IPS DF 6.9 (cell line): ENCODE data around the gene RERE.
"Not testable (repeated sequence)": the region's sequence is repeated elsewhere in the genome, so short reads cannot be mapped to it uniquely, and the experiment has no call there.

Source experiments
- DNase-seq: peaks from one replicate; pipeline ENCODE4 v3.0.0-alpha.2; 2013; ENCODE audit warnings: low read depth, low spot score
- H3K27ac ChIP-seq: one replicate; pipeline ENCODE4 v1.5.1; 2013; ENCODE audit warnings: low read length, control low read depth
- H3K27me3 ChIP-seq: 2 replicates; pipeline ENCODE4 v1.6.1; 2013; ENCODE audit warnings: mild to moderate bottlenecking, low read length; ENCODE audit not compliant: control insufficient read depth, insufficient read depth
- H3K36me3 ChIP-seq: 2 replicates; pipeline ENCODE4 v1.6.1; 2013; ENCODE audit warnings: low read length; ENCODE audit not compliant: control insufficient read depth, insufficient read depth
- H3K4me1 ChIP-seq: 2 replicates; pipeline ENCODE4 v1.6.1; 2013; ENCODE audit warnings: low read length; ENCODE audit not compliant: control insufficient read depth, insufficient read depth
- H3K4me3 ChIP-seq: 2 replicates; pipeline ENCODE4 v1.5.1; 2013; ENCODE audit warnings: mild to moderate bottlenecking, low read length
- H3K9me3 ChIP-seq: 2 replicates; pipeline ENCODE4 v1.6.1; 2013; ENCODE audit warnings: low read length, inconsistent platforms; ENCODE audit not compliant: control insufficient read depth, insufficient read depth
- WGBS: extraction: QIAGEN DNeasy Blood & Tissue Kit; methylation state at CpG from one replicate; pipeline ENCODE4 v1.1.7; 2013; ENCODE audit warnings: mixed read lengths, missing lambda C conversion rate; ENCODE audit not compliant: insufficient read length, insufficient coverage; 5-methylcytosine and 5-hydroxymethylcytosine counted together

Gene RERE

GRCh38 chr1:8706291-8706690 is 111.1 kb downstream of the RERE start:
- Histone ChIP-seq H3K36me3 (no peaks in the 10 kb centered on the region), H3K4me3 (no peak overlapping the region), H3K27me3 (no peaks in the 10 kb centered on the region; the same call in 1 of the 2 replicates), H3K4me1 (peaks cover 2% of the 10 kb centered on the region; the same call in 1 of the 2 replicates), H3K9me3 (no peaks in the 10 kb centered on the region), H3K27ac (no peak overlapping the region)
- no CpG with 5 or more reads among the region's 1 CpG for WGBS
- no peak for DNase-seq

GRCh38 chr1:8704866-8705506 is 112.5 kb downstream of the RERE start:
- Histone ChIP-seq H3K27ac (no peak overlapping the region), H3K9me3 (no peaks in the 10 kb centered on the region), H3K27me3 (no peaks in the 10 kb centered on the region; the same call in 1 of the 2 replicates), H3K4me3 (no peak overlapping the region), H3K36me3 (no peaks in the 10 kb centered on the region), H3K4me1 (peaks cover 2% of the 10 kb centered on the region; the same call in 1 of the 2 replicates)
- no CpG with 5 or more reads among the region's 2 CpGs for WGBS
- no peak for DNase-seq

- no CpG with 5 or more reads among the region's 88 CpGs for WGBS
- H3K4me3 ChIP-seq, result peak overlapping the region; percentile 93
Observed at GRCh38 chr1:8702850-8703810, 114.3 kb downstream of the RERE start.

GRCh38 chr1:8702472-8702849 is 115.0 kb downstream of the RERE start:
- WGBS, result no CpG with 5 or more reads among the region's 7 CpGs
- Histone ChIP-seq H3K9me3 (no peaks in the 10 kb centered on the region), H3K27me3 (no peaks in the 10 kb centered on the region), H3K36me3 (no peaks in the 10 kb centered on the region), H3K4me3 (peak overlapping the region; percentile 93; the same call in 1 of the 2 replicates), H3K4me1 (peaks cover 2% of the 10 kb centered on the region; the same call in 1 of the 2 replicates), H3K27ac (no peak overlapping the region)
- no peak for DNase-seq

More at GRCh38 chr1:8702850-8703810, 114.3 kb downstream of the RERE start:
- Histone ChIP-seq H3K36me3 (no peaks in the 10 kb centered on the region), H3K27me3 (no peaks in the 10 kb centered on the region), H3K27ac (no peak overlapping the region), H3K9me3 (no peaks in the 10 kb centered on the region), H3K4me1 (peaks cover 2% of the 10 kb centered on the region; the same call in 1 of the 2 replicates)
- peak; percentile 72 for DNase-seq

GRCh38 chr1:8701794-8702471 is 115.5 kb downstream of the RERE start:
- H3K4me3 ChIP-seq, result peak overlapping the region; percentile 64; the same call in 1 of the 2 replicates
- DNase-seq, result no peak
- WGBS, result no CpG with 5 or more reads among the region's 7 CpGs
- no peaks in the 10 kb centered on the region for H3K27me3 ChIP-seq
- H3K36me3 ChIP-seq, result no peaks in the 10 kb centered on the region
- no peaks in the 10 kb centered on the region for H3K9me3 ChIP-seq
- peaks cover 2% of the 10 kb centered on the region; the same call in 1 of the 2 replicates for H3K4me1 ChIP-seq
- no peak overlapping the region for H3K27ac ChIP-seq

- DNase-seq, result no peak
- no peaks in the 10 kb centered on the region for H3K9me3 ChIP-seq
- no peak overlapping the region for H3K27ac ChIP-seq
- no peaks in the 10 kb centered on the region for H3K27me3 ChIP-seq
- WGBS, result no CpG with 5 or more reads among the region's 7 CpGs
- H3K4me3 ChIP-seq, result no peak overlapping the region
- no peaks in the 10 kb centered on the region; the same call in 1 of the 2 replicates for H3K4me1 ChIP-seq
- no peaks in the 10 kb centered on the region for H3K36me3 ChIP-seq
Observed at GRCh38 chr1:8699679-8700078, 117.8 kb downstream of the RERE start.

- Histone ChIP-seq H3K27me3 (no peaks in the 10 kb centered on the region), H3K4me1 (no peaks in the 10 kb centered on the region; the same call in 1 of the 2 replicates), H3K27ac (no peak overlapping the region), H3K9me3 (no peaks in the 10 kb centered on the region), H3K4me3 (no peak overlapping the region), H3K36me3 (no peaks in the 10 kb centered on the region)
- no peak for DNase-seq
- no CpG with 5 or more reads among the region's 3 CpGs for WGBS
Observed at GRCh38 chr1:8698937-8699447, 118.4 kb downstream of the RERE start.

- H3K27me3 ChIP-seq, result no peaks in the 10 kb centered on the region
- H3K9me3 ChIP-seq, result no peaks in the 10 kb centered on the region
- DNase-seq, result no peak
- no peak overlapping the region for H3K4me3 ChIP-seq
- no CpG with 5 or more reads among the region's 3 CpGs for WGBS
- H3K27ac ChIP-seq, result no peak overlapping the region
- H3K36me3 ChIP-seq, result no peaks in the 10 kb centered on the region
- no peaks in the 10 kb centered on the region; the same call in 1 of the 2 replicates for H3K4me1 ChIP-seq
Observed at GRCh38 chr1:8698012-8698630, 119.3 kb downstream of the RERE start.

GRCh38 chr1:8695442-8695841 is 122.0 kb downstream of the RERE start:
- not testable (repeated sequence) for H3K4me1 ChIP-seq, DNase-seq, H3K9me3 ChIP-seq, H3K4me3 ChIP-seq, H3K27me3 ChIP-seq, H3K36me3 ChIP-seq, H3K27ac ChIP-seq
- no CpG with 5 or more reads among the region's 4 CpGs for WGBS
